Activated CD4-positive, alpha-beta T cell treated with anti-CD3 and anti-CD28 coated beads, Interleukin-2, amount 50 U/mL, for 16 hours (primary cell): ENCODE measurements around the gene ZNF678.
"Not testable (repeated sequence)": the region's sequence is repeated elsewhere in the genome, so short reads cannot be mapped to it uniquely, and the experiment has no call there.

Source experiments
- DNase-seq: peaks from one replicate; pipeline ENCODE4 v3.0.0-alpha.2; 2020

ZNF678 gene

GRCh38 chr1:227607336-227607898, 44.1 kb downstream of the ZNF678 start:
- no peak for DNase-seq

- no peak for DNase-seq
These were observed 49.3 kb downstream of the ZNF678 start for GRCh38 chr1:227612658-227613057.

- no peak for DNase-seq
These were observed 50.2 kb downstream of the ZNF678 start for GRCh38 chr1:227613526-227613925.

GRCh38 chr1:227621211-227621610, 57.9 kb downstream of the ZNF678 start:
- DNase-seq, result no peak

GRCh38 chr1:227622739-227623475, 59.6 kb downstream of the ZNF678 start:
- no peak for DNase-seq

- DNase-seq, result no peak
These were observed 69.0 kb downstream of the ZNF678 start for GRCh38 chr1:227632325-227632724.

GRCh38 chr1:227635596-227635995, 72.2 kb downstream of the ZNF678 start:
- DNase-seq, result no peak

GRCh38 chr1:227654431-227654830, 91.1 kb downstream of the ZNF678 start:
- no peak for DNase-seq

GRCh38 chr1:227654858-227655752, 91.7 kb downstream of the ZNF678 start:
- DNase-seq, result no peak

- no peak for DNase-seq
These were observed 98.1 kb downstream of the ZNF678 start for GRCh38 chr1:227661495-227661894.

GRCh38 chr1:227662933-227663332, 99.6 kb downstream of the ZNF678 start:
- no peak for DNase-seq

- no peak for DNase-seq
These were observed 102.9 kb downstream of the ZNF678 start for GRCh38 chr1:227666286-227666685.

- no peak for DNase-seq
These were observed 110.1 kb downstream of the ZNF678 start for GRCh38 chr1:227673441-227673840.

GRCh38 chr1:227685807-227686206, 122.5 kb downstream of the ZNF678 start:
- DNase-seq, result no peak

GRCh38 chr1:227697321-227697864, 134.0 kb downstream of the ZNF678 start:
- no peak for DNase-seq

GRCh38 chr1:227701631-227702030, 138.3 kb downstream of the ZNF678 start:
- not testable (repeated sequence) for DNase-seq

- DNase-seq, result no peak
These were observed 144.5 kb downstream of the ZNF678 start for GRCh38 chr1:227707846-227708245.

- DNase-seq, result no peak
These were observed 146.1 kb downstream of the ZNF678 start for GRCh38 chr1:227709451-227709850.

GRCh38 chr1:227710474-227710873, 147.1 kb downstream of the ZNF678 start:
- not testable (repeated sequence) for DNase-seq

- DNase-seq, result no peak
These were observed 149.3 kb downstream of the ZNF678 start for GRCh38 chr1:227712648-227713047.

- DNase-seq, result no peak
These were observed 155.6 kb downstream of the ZNF678 start for GRCh38 chr1:227718932-227719331.

GRCh38 chr1:227723474-227723873, 160.1 kb downstream of the ZNF678 start:
- DNase-seq, result no peak

- no peak for DNase-seq
These were observed 161.7 kb downstream of the ZNF678 start for GRCh38 chr1:227725046-227725445.
